ENCODE measurements around the gene ITGB1BP1. TPM values are rescaled to one million over a fixed set of nuclear protein-coding genes. Genes with fewer than 3 reads are reported as not detected.

Gene ITGB1BP1
- total RNA-seq, 4 donors from 2014 or later, result 59.6 to 91.4 (median 66.1) TPM

GRCh38 chr2:9364791-9365497, 58.4 kb downstream of the ITGB1BP1 start:
- no peak for DNase-seq (ENCODE audit: extremely low spot score)
- WGBS, result 60% methylated on average over 4 of the region's 4 CpGs
- peaks cover 6 to 87% (median 57%) of the 10 kb centered on the region in 4 donors for H3K36me3 ChIP-seq

GRCh38 chr2:9364373-9364772, 59.0 kb downstream of the ITGB1BP1 start:
- Histone ChIP-seq H3K9me3 (no peaks in the 10 kb centered on the region), H3K36me3 (peaks cover 7 to 85% (median 57%) of the 10 kb centered on the region in 4 donors), H3K27me3 (no peaks in the 10 kb centered on the region), H3K27ac (replicated peaks in 1 of 4) (no peak overlapping the region), H3K4me3 (no peak overlapping the region), H3K4me1 (peaks cover 0 to 6% (median 2%) of the 10 kb centered on the region in 4 donors)
- no peak for TF ChIP-seq POLR2A (IDR thresholded peaks at IDR 0.05; ENCODE audit: low read depth)
- DNase-seq (ENCODE audit: extremely low spot score), result no peak
- WGBS, result 87% methylated on average over 4 of the region's 4 CpGs
- intact Hi-C loops (cut with DNase I), result no loop called here

More at GRCh38 chr2:9364791-9365497, 58.4 kb downstream of the ITGB1BP1 start:
- peaks cover 0 to 6% (median 2%) of the 10 kb centered on the region in 4 donors for H3K4me1 ChIP-seq
- H3K4me3 ChIP-seq, result no peak overlapping the region
- no peaks in the 10 kb centered on the region for H3K9me3 ChIP-seq
- no peak overlapping the region for H3K27ac ChIP-seq (replicated peaks in 1 of 4)
- TF ChIP-seq EP300 (IDR thresholded peaks at IDR 0.05) (no peak), POLR2A (IDR thresholded peaks at IDR 0.05; ENCODE audit: low read depth) (no peak), POLR2AphosphoS5 (IDR thresholded peaks at IDR 0.05) (no peak), CTCF (IDR thresholded peaks at IDR 0.05) (no peak)
- no peaks in the 10 kb centered on the region for H3K27me3 ChIP-seq
- intact Hi-C loops (cut with DNase I), result no loop called here

GRCh38 chr2:9360701-9361100, 62.6 kb downstream of the ITGB1BP1 start:
- H3K27me3 ChIP-seq, result no peaks in the 10 kb centered on the region
- H3K9me3 ChIP-seq, result no peaks in the 10 kb centered on the region
- H3K27ac ChIP-seq (replicated peaks in 1 of 4), result no peak overlapping the region
- TF ChIP-seq EP300 (IDR thresholded peaks at IDR 0.05) (no peak), POLR2A (IDR thresholded peaks at IDR 0.05; ENCODE audit: low read depth) (no peak), CTCF (IDR thresholded peaks at IDR 0.05) (no peak), POLR2AphosphoS5 (IDR thresholded peaks at IDR 0.05) (no peak)
- no peak overlapping the region for H3K4me3 ChIP-seq
- WGBS, result 89% methylated on average over 2 of the region's 2 CpGs
- peaks cover 24 to 85% (median 61%) of the 10 kb centered on the region in 4 donors for H3K36me3 ChIP-seq
- H3K4me1 ChIP-seq, result peaks cover 0 to 6% (median 2%) of the 10 kb centered on the region in 4 donors
- no peak for DNase-seq (ENCODE audit: extremely low spot score)
- intact Hi-C loops (cut with DNase I), result no loop called here

- no peak for DNase-seq (ENCODE audit: extremely low spot score)
- WGBS, result 93% methylated on average over 1 of the region's 1 CpG
- Histone ChIP-seq H3K4me1 (peaks cover 0 to 2% (median under 1%) of the 10 kb centered on the region in 4 donors), H3K9me3 (no peaks in the 10 kb centered on the region), H3K27me3 (no peaks in the 10 kb centered on the region), H3K27ac (replicated peaks in 1 of 4) (no peak overlapping the region), H3K4me3 (no peak overlapping the region), H3K36me3 (peaks cover 20 to 81% (median 60%) of the 10 kb centered on the region in 4 donors)
- intact Hi-C loops (cut with DNase I), result no loop called here
- TF ChIP-seq EP300 (IDR thresholded peaks at IDR 0.05) (no peak), POLR2AphosphoS5 (IDR thresholded peaks at IDR 0.05) (no peak), POLR2A (IDR thresholded peaks at IDR 0.05; ENCODE audit: low read depth) (no peak), CTCF (IDR thresholded peaks at IDR 0.05) (no peak)
Observed at GRCh38 chr2:9360110-9360509, 63.2 kb downstream of the ITGB1BP1 start.

- Histone ChIP-seq H3K27ac (replicated peaks in 1 of 4) (no peak overlapping the region), H3K27me3 (no peaks in the 10 kb centered on the region), H3K4me1 (no peaks in the 10 kb centered on the region), H3K36me3 (peaks cover 20 to 78% (median 60%) of the 10 kb centered on the region in 4 donors), H3K9me3 (no peaks in the 10 kb centered on the region), H3K4me3 (no peak overlapping the region)
- WGBS, result 94% methylated on average over 4 of the region's 4 CpGs
- no peak for TF ChIP-seq POLR2A (IDR thresholded peaks at IDR 0.05; ENCODE audit: low read depth)
- no peak for TF ChIP-seq CTCF (IDR thresholded peaks at IDR 0.05)
- TF ChIP-seq POLR2AphosphoS5 (IDR thresholded peaks at IDR 0.05), result no peak
- TF ChIP-seq EP300 (IDR thresholded peaks at IDR 0.05), result no peak
- DNase-seq (ENCODE audit: extremely low spot score), result no peak
- intact Hi-C loops (cut with DNase I), result no loop called here
Observed at GRCh38 chr2:9359463-9359862, 63.9 kb downstream of the ITGB1BP1 start.
